GM12864 (cell line): ENCODE results near the gene EXOSC10.
"Not testable (repeated sequence)": the region's sequence is repeated elsewhere in the genome, so short reads cannot be mapped to it uniquely, and the experiment has no call there.

ENCODE experiments used
- DNase-seq: peaks from one replicate; pipeline ENCODE4 v3.0.0-alpha.2; 2011; ENCODE audit warnings: low read depth
- H3K4me3 ChIP-seq: 2 replicates; pipeline ENCODE4 v1.5.1; 2011; ENCODE audit warnings: mild to moderate bottlenecking, low read depth, low read length, control low read depth
- CTCF ChIP-seq: IDR thresholded peaks from 2 replicates; pipeline ENCODE4 v1.5.1; 2011; ENCODE audit warnings: low read depth, mild to moderate bottlenecking, moderate library complexity, low read length, control low read depth, inconsistent platforms; ENCODE audit errors: missing control alignments

EXOSC10 gene

GRCh38 chr1:11051781-11052511 is 47.7 kb downstream of the EXOSC10 start:
- TF ChIP-seq CTCF = no peak
- DNase-seq = no peak
- no peak overlapping the region for H3K4me3 ChIP-seq

GRCh38 chr1:11051121-11051520 is 48.5 kb downstream of the EXOSC10 start:
- not testable (repeated sequence) for DNase-seq, H3K4me3 ChIP-seq

GRCh38 chr1:11046625-11047365 is 52.9 kb downstream of the EXOSC10 start, which contains the start of gene MASP2:
Gene MASP2, minus strand, starts transcription at chr1:11047239. Its CDS starts 32 bp downstream, at chr1:11047207.
- no peak for DNase-seq
- no peak for TF ChIP-seq CTCF
- H3K4me3 ChIP-seq = no peak within 1 kb of the TSS

- DNase-seq = no peak
- H3K4me3 ChIP-seq = no peak overlapping the region
- no peak for TF ChIP-seq CTCF
Observed at GRCh38 chr1:11046270-11046566, 53.5 kb downstream of the EXOSC10 start.

- no peak for TF ChIP-seq CTCF
- no peak overlapping the region for H3K4me3 ChIP-seq
- DNase-seq = no peak
Observed at GRCh38 chr1:11045428-11046269, 54.0 kb downstream of the EXOSC10 start.

GRCh38 chr1:11044849-11045427 is 54.7 kb downstream of the EXOSC10 start:
- H3K4me3 ChIP-seq = no peak overlapping the region
- no peak for TF ChIP-seq CTCF
- DNase-seq = no peak
